ENCODE measurements around the gene SERPINE1. TPM values are rescaled to one million over a fixed set of nuclear protein-coding genes. Genes with fewer than 3 reads are reported as not detected.
A peak's percentile ranks its signal among the peaks of the same experiment; 100 is the strongest.

The SERPINE1 gene
- total and polyA plus RNA-seq, 2 of the 13 experiments (the other 11 are each of a cell fraction or from before 2014, with no cell fraction given), result 21.2 to 1,576 TPM

GRCh38 chr7:101137651-101138212 is 10.8 kb downstream of the SERPINE1 start:
- Histone ChIP-seq H4K20me1 (ENCODE audit: insufficient read depth, low read length) (peaks cover 41% of the 10 kb centered on the region; the same call in 1 of the 2 replicates), H3K4me2 (ENCODE audit: low read depth, low read length) (no peak overlapping the region), H2AFZ (ENCODE audit: low read length) (no peak overlapping the region), H3K79me2 (ENCODE audit: insufficient read depth, low read length) (no peaks in the 10 kb centered on the region), H3K27me3 (ENCODE audit: control insufficient read depth in 1 of 2, insufficient read depth in 2 of 2, low read length in 2 of 2) (no peaks in the 10 kb centered on the region), H3K36me3 (replicated peaks in 1 of 2; ENCODE audit: control insufficient read depth in 1 of 2, insufficient read depth in 2 of 2, low read length in 2 of 2) (peaks cover 13 to 41% of the 10 kb centered on the region in 2 experiments), H3K9ac (ENCODE audit: insufficient read depth, low read depth, low read length) (no peak overlapping the region), H3K4me3 (replicated peaks in 1 of 3; ENCODE audit: insufficient read depth in 1 of 3, low read depth in 2 of 3, low read length in 3 of 3) (no peak overlapping the region), H3K9me3 (ENCODE audit: low read length) (no peaks in the 10 kb centered on the region), H3K4me1 (ENCODE audit: insufficient read depth, low read length) (peaks cover 26% of the 10 kb centered on the region), H3K27ac (ENCODE audit: extremely low read length, insufficient read depth, low read length) (peak overlapping the region; percentile 30)
- BruUV-seq (replicated peaks), result TSS peak; percentile 78
- ChIA-PET CTCF (ENCODE audit: low intra/inter-chr PET ratio, low total read pairs) (interaction anchor here (0.6 to 3.0 kb wide), 5 partner anchors 11 to 232 kb away, joined by 3 to 40 read pairs (median 5); partner anchors contain the start of gene SERPINE1), POLR2A (interaction anchor here (1.6 to 3.8 kb wide), 3 partner anchors 9 to 14 kb away, joined by 4 to 33 read pairs (median 19); partner anchors contain the start of gene SERPINE1)
- in situ Hi-C loops (cut with HindIII; ENCODE audit: extremely low pct_ligation_motif_present, low pct_unique_long_range_greater_than_20kb) (loop anchor here (5.0 kb wide), 1 partner anchor 40 kb away; no protein-coding TSS in a partner anchor), intact Hi-C loops (cut with micrococcal nuclease; ENCODE audit: unreplicated experiment) (loop anchor here (1.0 kb wide), 1 partner anchor 42 kb away; no protein-coding TSS in a partner anchor)
- no peak for FAIRE-seq
- no peak for DNase-seq (ENCODE audit: low spot score)
- 68% methylated on average over 9 of the region's 9 CpGs for WGBS (ENCODE audit: low lambda C conversion rate)
- peak; percentile 24 for ATAC-seq
- TF ChIP-seq ZNF607 (CRISPR knock-in tag; IDR thresholded peaks at IDR 0.05; ENCODE audit: borderline replicate concordance) (peak; percentile 54; the same call in 1 of the 2 replicates), AGO1 (IDR thresholded peaks at IDR 0.05; ENCODE audit: low read depth, low read length, poor library complexity, severe bottlenecking) (peak; percentile 35), ZNF446 (CRISPR knock-in tag; IDR thresholded peaks at IDR 0.05) (0 out of 2 replicates have a peak, but pooled peaks have one; percentile 18), ZNF251 (CRISPR knock-in tag; IDR thresholded peaks at IDR 0.05) (no peak), ZNF136 (CRISPR knock-in tag; IDR thresholded peaks at IDR 0.05; ENCODE audit: low read depth) (no peak), HDAC1 (CRISPR knock-in tag; IDR thresholded peaks at IDR 0.05) (no peak), NFKB2 (CRISPR knock-in tag; IDR thresholded peaks at IDR 0.05; ENCODE audit: borderline replicate concordance) (no peak), ZNF138 (CRISPR knock-in tag; IDR thresholded peaks at IDR 0.05; ENCODE audit: low read depth) (no peak), ZNF878 (CRISPR knock-in tag; IDR thresholded peaks at IDR 0.05) (peak; percentile 59; the same call in 1 of the 2 replicates), ZBED4 (CRISPR knock-in tag; IDR thresholded peaks at IDR 0.05; ENCODE audit: borderline replicate concordance) (peak; percentile 7; the same call in 1 of the 2 replicates), ZNF503 (CRISPR knock-in tag; IDR thresholded peaks at IDR 0.05) (no peak), MAFF (IDR thresholded peaks at IDR 0.05; ENCODE audit: low read depth, low read length) (no peak), SALL1 (CRISPR knock-in tag; IDR thresholded peaks at IDR 0.05) (peak; percentile 10; the same call in 1 of the 2 replicates), ZC3H13 (CRISPR knock-in tag; IDR thresholded peaks at IDR 0.05) (peak; percentile 77; the same call in 1 of the 2 replicates), HIC2 (CRISPR knock-in tag; IDR thresholded peaks at IDR 0.05; ENCODE audit: low read depth) (peak; percentile 70; the same call in 1 of the 2 replicates), ZNF431 (CRISPR knock-in tag; IDR thresholded peaks at IDR 0.05; ENCODE audit: borderline replicate concordance, low read depth) (peak; percentile 67; the same call in 1 of the 2 replicates)

All from HepG2 (cell line).